Neural cell (in vitro differentiated cells): Measurements from ENCODE around the gene C4orf36. TPM values are rescaled to one million over a fixed set of nuclear protein-coding genes. Genes with fewer than 3 reads are reported as not detected.

Experiments used
- H2AFZ ChIP-seq: fragments of 200-600, 300-800 bp; sonication (generic), shearing (Covaris generic); 2 replicates; pipeline ENCODE4 v1.6.0; 2014; ENCODE audit warnings: low read depth, mild to moderate bottlenecking, antibody characterized with exemption, low read length, moderate library complexity
- H3F3A ChIP-seq: fragments of 200-600 bp; shearing (Covaris generic); 2 replicates; pipeline ENCODE4 v1.6.1; 2016; ENCODE audit warnings: mild to moderate bottlenecking, moderate library complexity, mixed read lengths, antibody characterized with exemption, low read length; ENCODE audit not compliant: insufficient read depth, poor library complexity, severe bottlenecking
- H3K27ac ChIP-seq: fragments of 200-600, 300-800 bp; sonication (generic), shearing (Covaris generic); 2 replicates; pipeline ENCODE4 v1.5.1; 2014; ENCODE audit warnings: mild to moderate bottlenecking, low read length, moderate library complexity
- H3K27me3 ChIP-seq: fragments of 300-800, 200-600 bp; sonication (generic), shearing (Covaris generic); 2 replicates; pipeline ENCODE4 v1.6.0; 2014; ENCODE audit warnings: mild to moderate bottlenecking, low read depth, low read length, moderate library complexity; ENCODE audit not compliant: insufficient read depth
- H3K36me3 ChIP-seq: fragments of 300-800, 200-600 bp; sonication (generic), shearing (Covaris generic); 2 replicates; pipeline ENCODE4 v1.5.1; 2014; ENCODE audit warnings: mild to moderate bottlenecking, antibody characterized with exemption, low read length, moderate library complexity; ENCODE audit not compliant: insufficient read depth
- H3K4me2 ChIP-seq: fragments of 300-800, 200-600 bp; sonication (generic), shearing (Covaris generic); 2 replicates; pipeline ENCODE4 v1.6.0; 2014; ENCODE audit warnings: mild to moderate bottlenecking, low read length
- H3K4me3 ChIP-seq: fragments of 300-800, 200-600 bp; sonication (generic), shearing (Covaris generic); 2 replicates; pipeline ENCODE4 v1.5.1; 2014; ENCODE audit warnings: mild to moderate bottlenecking, low read length, moderate library complexity
- H3K79me2 ChIP-seq: fragments of 200-600 bp; shearing (Covaris generic); replicated peaks from 2 replicates; pipeline ENCODE4 v1.6.0; 2014; ENCODE audit warnings: mild to moderate bottlenecking, low read length, moderate library complexity; ENCODE audit not compliant: insufficient read depth
- H3K9ac ChIP-seq: fragments of 300-800, 200-600 bp; sonication (generic), shearing (Covaris generic); 2 replicates; pipeline ENCODE4 v1.6.1; 2016; ENCODE audit warnings: mild to moderate bottlenecking, low read length, mixed read lengths
- H3K9me2 ChIP-seq: fragments of 200-600 bp; shearing (Covaris generic); 2 replicates; pipeline ENCODE4 v1.6.1; 2016; ENCODE audit warnings: mild to moderate bottlenecking, low read length, mixed read lengths; ENCODE audit not compliant: insufficient read depth
- H3K9me3 ChIP-seq: fragments of 200-600, 300-800 bp; sonication (generic), shearing (Covaris generic); 2 replicates; pipeline ENCODE4 v1.6.1; 2016; ENCODE audit warnings: mild to moderate bottlenecking, mixed run types, low read length, moderate library complexity, mixed read lengths
- H4K20me1 ChIP-seq: fragments of 200-600 bp; shearing (Covaris generic); 2 replicates; pipeline ENCODE4 v1.6.1; 2016; ENCODE audit warnings: mild to moderate bottlenecking, mixed run types; ENCODE audit not compliant: insufficient read depth
- CTCF ChIP-seq: fragments of 450-650 bp; IDR thresholded peaks from 2 replicates; pipeline ENCODE4 v1.5.1; 2014; ENCODE audit warnings: antibody characterized with exemption, mild to moderate bottlenecking, moderate library complexity; ENCODE audit not compliant: poor library complexity, severe bottlenecking
- EP300 ChIP-seq: fragments of 450-650 bp; conservative IDR thresholded peaks from 2 replicates; pipeline ENCODE4 v1.6.1; 2014; ENCODE audit warnings: antibody characterized with exemption, mild to moderate bottlenecking, moderate library complexity; ENCODE audit not compliant: poor library complexity, severe bottlenecking
- EZH2 ChIP-seq: fragments of 200-600, 300-800 bp; shearing (Covaris generic), sonication (generic); IDR thresholded peaks from 2 replicates; pipeline ENCODE4 v1.6.1; 2014; ENCODE audit warnings: antibody characterized with exemption, low read length, borderline replicate concordance, mild to moderate bottlenecking; ENCODE audit not compliant: insufficient read depth, poor library complexity, severe bottlenecking
- MXI1 ChIP-seq: fragments of 450-650 bp; conservative IDR thresholded peaks from 2 replicates; pipeline ENCODE4 v1.6.1; 2014; ENCODE audit warnings: antibody characterized with exemption, mild to moderate bottlenecking; ENCODE audit not compliant: poor library complexity, severe bottlenecking
- POLR2AphosphoS5 ChIP-seq: IDR thresholded peaks from 2 replicates; pipeline ENCODE4 v1.6.1; 2012
- RAD21 ChIP-seq: fragments of 450-650 bp; conservative IDR thresholded peaks from 2 replicates; pipeline ENCODE4 v1.6.1; 2014; ENCODE audit warnings: antibody characterized with exemption, mild to moderate bottlenecking, moderate library complexity
- REST ChIP-seq: IDR thresholded peaks from 2 replicates; pipeline ENCODE4 v1.6.1; 2012; ENCODE audit warnings: borderline replicate concordance
- SMC3 ChIP-seq: fragments of 450-650 bp; conservative IDR thresholded peaks from 2 replicates; pipeline ENCODE4 v1.6.1; 2014; ENCODE audit warnings: antibody characterized with exemption, mild to moderate bottlenecking, moderate library complexity; ENCODE audit not compliant: poor library complexity
- TAF1 ChIP-seq: IDR thresholded peaks from 2 replicates; pipeline ENCODE4 v1.6.1; 2012; ENCODE audit warnings: low read depth
- polyA plus RNA-seq: library from polyadenylated mRNA; depleted of rRNA; stranded (reverse); fragments of >200 nt; gene quantifications from 2 replicates; pipeline ENCODE4 v1.2.3, GENCODE V29; 2014

C4orf36 gene
- polyA plus RNA-seq, 1 donor from 2014 or later = 1.5 TPM

GRCh38 chr4:86841309-86841708 lies 50.9 kb downstream of the C4orf36 start:
- H3K27me3 ChIP-seq = no peaks in the 10 kb centered on the region
- no peak overlapping the region for H3K4me2 ChIP-seq
- H3K9me2 ChIP-seq = no peaks in the 10 kb centered on the region
- no peaks in the 10 kb centered on the region for H3K79me2 ChIP-seq
- no peak overlapping the region for H3K9ac ChIP-seq
- H3F3A ChIP-seq = no peaks in the 10 kb centered on the region
- no peaks in the 10 kb centered on the region for H3K36me3 ChIP-seq
- no peaks in the 10 kb centered on the region for H4K20me1 ChIP-seq
- H3K9me3 ChIP-seq = no peaks in the 10 kb centered on the region
- H3K27ac ChIP-seq = no peak overlapping the region
- no peak for TF ChIP-seq SMC3
- TF ChIP-seq POLR2AphosphoS5 = no peak
- no peak for TF ChIP-seq EZH2
- TF ChIP-seq RAD21 = no peak
- TF ChIP-seq MXI1 = no peak
- TF ChIP-seq EP300 = no peak
- no peak for TF ChIP-seq TAF1
- no peak overlapping the region for H3K4me3 ChIP-seq
- H2AFZ ChIP-seq = no peak overlapping the region

- no peaks in the 10 kb centered on the region for H3K36me3 ChIP-seq
- no peaks in the 10 kb centered on the region for H3K27me3 ChIP-seq
- no peaks in the 10 kb centered on the region for H4K20me1 ChIP-seq
- no peak overlapping the region for H3K9ac ChIP-seq
- H3F3A ChIP-seq = no peaks in the 10 kb centered on the region
- H3K79me2 ChIP-seq = no peaks in the 10 kb centered on the region
- no peak overlapping the region for H3K4me3 ChIP-seq
- TF ChIP-seq EP300 = no peak
- TF ChIP-seq RAD21 = no peak
- no peak for TF ChIP-seq TAF1
- no peak for TF ChIP-seq EZH2
- TF ChIP-seq REST = no peak
- no peak for TF ChIP-seq SMC3
- no peak for TF ChIP-seq POLR2AphosphoS5
- no peak overlapping the region for H3K4me2 ChIP-seq
- H3K27ac ChIP-seq = no peak overlapping the region
- no peaks in the 10 kb centered on the region for H3K9me3 ChIP-seq
- H2AFZ ChIP-seq = no peak overlapping the region
- no peaks in the 10 kb centered on the region for H3K9me2 ChIP-seq
Measured at GRCh38 chr4:86840858-86841257, 51.4 kb downstream of the C4orf36 start.

GRCh38 chr4:86837691-86838503 lies 54.3 kb downstream of the C4orf36 start:
- TF ChIP-seq TAF1 (no peak), CTCF (no peak), EP300 (peak; percentile 81), REST (no peak)
- Histone ChIP-seq H4K20me1 (no peaks in the 10 kb centered on the region), H3K27me3 (no peaks in the 10 kb centered on the region), H3K4me2 (no peak overlapping the region), H3K4me3 (peak overlapping the region; percentile 12), H3K9me3 (no peaks in the 10 kb centered on the region), H3K36me3 (no peaks in the 10 kb centered on the region), H2AFZ (no peak overlapping the region), H3K9me2 (no peaks in the 10 kb centered on the region), H3K27ac (no peak overlapping the region), H3K9ac (no peak overlapping the region), H3F3A (no peaks in the 10 kb centered on the region), H3K79me2 (no peaks in the 10 kb centered on the region)
